SH-SY5Y (cell line): ENCODE results near the gene UPB1.

Experiments
- GATA2 ChIP-seq: IDR thresholded peaks from 2 replicates; pipeline ENCODE4 v1.6.1; 2011; ENCODE audit warnings: mild to moderate bottlenecking, low read depth, low read length
- GATA3 ChIP-seq: IDR thresholded peaks from 2 replicates; pipeline ENCODE4 v1.6.1; 2011; ENCODE audit warnings: low read depth, mild to moderate bottlenecking, low read length, moderate library complexity

DNA sequence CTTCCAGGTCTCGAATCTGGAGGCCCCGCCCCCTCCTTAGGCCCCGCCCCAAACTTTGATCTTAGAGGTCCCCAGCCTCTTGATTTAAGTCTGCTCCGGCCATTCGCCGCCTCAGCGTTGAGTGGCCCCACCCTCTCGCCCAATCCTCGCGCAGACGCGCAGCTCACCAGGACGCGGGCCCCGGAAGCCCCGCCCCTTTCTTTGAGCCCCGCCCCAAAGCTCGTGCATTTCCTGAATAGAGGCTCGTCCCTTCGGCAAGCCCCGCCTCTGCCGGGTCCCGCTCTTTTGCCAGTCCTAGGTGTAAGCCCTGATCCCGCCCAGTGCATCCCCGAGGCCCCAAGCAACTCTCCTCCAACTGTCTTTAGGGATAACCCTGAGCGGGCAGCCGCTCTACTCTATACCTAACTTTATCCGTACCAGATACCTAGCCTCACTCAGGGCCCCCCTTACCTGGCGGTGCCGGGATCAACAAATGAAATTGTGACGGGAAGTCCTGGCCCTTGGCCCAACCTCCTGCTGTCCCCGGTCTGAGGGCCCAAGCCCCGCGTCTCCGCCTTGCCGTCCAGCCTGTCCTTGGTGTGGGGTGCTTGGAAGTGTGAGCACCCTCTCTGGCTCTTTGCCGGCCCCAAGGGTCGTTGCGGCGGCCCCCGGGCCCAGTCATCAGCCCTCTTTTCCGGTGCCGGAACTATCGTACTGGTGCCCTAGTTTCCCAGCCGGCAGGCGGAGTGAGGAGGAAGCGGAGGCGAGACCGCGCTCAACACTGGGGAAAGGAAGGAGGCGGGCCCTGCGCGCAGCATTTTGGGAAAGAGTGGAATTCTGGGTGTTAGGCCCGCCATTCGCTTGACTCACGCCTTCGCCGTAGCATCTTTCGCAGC lies 60.3 kb downstream of the UPB1 start, which contains the start of gene SNRPD3:
- TF ChIP-seq GATA3 (no peak), GATA2 (no peak)
